ENCODE results near the gene CNTNAP5. TPM values are rescaled to one million over a fixed set of nuclear protein-coding genes. Genes with fewer than 3 reads are reported as not detected.

Gene CNTNAP5
- total RNA-seq, 2 donors from 2014 or later = not detected

DNA sequence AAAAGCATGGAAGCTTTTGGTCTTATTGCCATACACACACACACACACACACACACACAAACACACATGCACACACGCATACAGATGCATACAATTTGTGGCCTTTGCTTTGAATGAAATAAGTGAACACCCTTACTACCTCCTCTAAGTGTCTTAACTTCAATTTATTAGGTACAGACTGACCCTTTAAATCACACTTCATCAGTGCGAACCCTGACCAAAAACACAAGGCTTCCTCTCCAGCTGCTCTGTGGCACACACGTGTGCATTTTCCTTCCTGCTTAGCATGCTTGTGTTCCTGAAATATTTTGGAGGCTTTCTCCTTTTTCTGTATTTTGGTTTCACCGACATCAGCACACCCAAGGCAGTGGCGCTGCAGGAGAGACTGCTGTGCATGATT, 96.0 kb downstream of the CNTNAP5 start:
- no peak for ATAC-seq (ENCODE audit: insufficient number of reproducible peaks, low FRiP score, low read depth)
- Histone ChIP-seq H3K27ac (no peak overlapping the region), H3K27me3 (replicated peaks; ENCODE audit: insufficient read depth) (no peaks in the 10 kb centered on the region), H3K9me3 (no peaks in the 10 kb centered on the region), H3K4me1 (ENCODE audit: control insufficient read depth in 1 of 2, low read depth in 2 of 2) (no peaks in the 10 kb centered on the region), H3K36me3 (no peaks in the 10 kb centered on the region), H3K4me3 (no peak overlapping the region)
- DNase-seq (ENCODE audit: low spot score) = no peak
- TF ChIP-seq, protein P1, sequence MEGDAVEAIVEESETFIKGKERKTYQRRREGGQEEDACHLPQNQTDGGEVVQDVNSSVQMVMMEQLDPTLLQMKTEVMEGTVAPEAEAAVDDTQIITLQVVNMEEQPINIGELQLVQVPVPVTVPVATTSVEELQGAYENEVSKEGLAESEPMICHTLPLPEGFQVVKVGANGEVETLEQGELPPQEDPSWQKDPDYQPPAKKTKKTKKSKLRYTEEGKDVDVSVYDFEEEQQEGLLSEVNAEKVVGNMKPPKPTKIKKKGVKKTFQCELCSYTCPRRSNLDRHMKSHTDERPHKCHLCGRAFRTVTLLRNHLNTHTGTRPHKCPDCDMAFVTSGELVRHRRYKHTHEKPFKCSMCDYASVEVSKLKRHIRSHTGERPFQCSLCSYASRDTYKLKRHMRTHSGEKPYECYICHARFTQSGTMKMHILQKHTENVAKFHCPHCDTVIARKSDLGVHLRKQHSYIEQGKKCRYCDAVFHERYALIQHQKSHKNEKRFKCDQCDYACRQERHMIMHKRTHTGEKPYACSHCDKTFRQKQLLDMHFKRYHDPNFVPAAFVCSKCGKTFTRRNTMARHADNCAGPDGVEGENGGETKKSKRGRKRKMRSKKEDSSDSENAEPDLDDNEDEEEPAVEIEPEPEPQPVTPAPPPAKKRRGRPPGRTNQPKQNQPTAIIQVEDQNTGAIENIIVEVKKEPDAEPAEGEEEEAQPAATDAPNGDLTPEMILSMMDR (IDR thresholded peaks at IDR 0.05) = no peak

DNA sequence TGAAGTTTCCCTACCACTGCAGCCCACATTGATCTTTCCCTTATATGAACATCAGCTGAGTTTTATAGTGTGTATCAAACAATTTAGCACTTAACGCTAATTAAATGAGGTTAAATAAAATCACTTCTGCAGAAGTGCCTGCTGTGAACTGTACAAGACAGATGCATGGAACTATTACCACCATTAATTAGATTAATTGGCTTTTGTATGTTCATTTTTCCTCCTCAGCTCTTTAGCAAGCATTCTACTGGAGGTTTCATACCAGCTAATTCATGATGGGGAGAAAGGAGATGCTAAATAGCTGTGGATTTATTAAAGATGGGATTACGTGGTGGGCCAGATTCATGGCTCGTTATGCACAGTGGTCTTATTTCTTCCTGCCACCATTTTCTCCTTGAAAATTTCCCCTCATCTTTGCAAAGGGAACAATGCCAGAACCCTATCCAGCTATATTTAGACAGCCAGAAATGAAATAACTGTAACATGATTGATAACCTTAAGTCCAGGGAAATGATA, 96.7 kb downstream of the CNTNAP5 start:
- H3K27me3 ChIP-seq (replicated peaks; ENCODE audit: insufficient read depth) = no peaks in the 10 kb centered on the region
- TF ChIP-seq, protein P1 (IDR thresholded peaks at IDR 0.05) = no peak
- no peaks in the 10 kb centered on the region for H3K36me3 ChIP-seq
- no peak overlapping the region for H3K4me3 ChIP-seq
- H3K4me1 ChIP-seq (ENCODE audit: control insufficient read depth in 1 of 2, low read depth in 2 of 2) = no peaks in the 10 kb centered on the region
- no peaks in the 10 kb centered on the region for H3K9me3 ChIP-seq
- no peak overlapping the region for H3K27ac ChIP-seq
- DNase-seq (ENCODE audit: low spot score) = no peak
- no peak for ATAC-seq (ENCODE audit: insufficient number of reproducible peaks, low FRiP score, low read depth)

DNA sequence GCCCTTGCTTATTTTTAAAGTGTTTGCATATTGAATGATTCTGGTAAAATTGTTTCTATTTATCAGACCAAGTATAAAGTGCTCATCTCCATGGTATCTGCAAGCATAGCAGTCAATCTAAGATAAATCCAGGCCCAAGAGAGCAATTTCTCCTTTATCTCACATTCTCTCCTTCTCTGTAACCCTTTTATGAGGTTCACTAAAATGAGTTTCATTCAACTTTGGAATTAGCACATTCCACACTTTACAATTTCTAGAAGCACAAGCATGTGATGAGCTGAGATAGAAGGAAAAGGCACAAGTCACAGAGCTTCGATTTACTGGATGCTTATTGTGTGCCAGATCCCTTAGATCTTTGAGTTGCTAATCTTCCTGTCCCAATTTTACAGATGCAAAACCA, 97.3 kb downstream of the CNTNAP5 start:
- no peak overlapping the region for H3K4me3 ChIP-seq
- TF ChIP-seq, protein P1 (IDR thresholded peaks at IDR 0.05) = no peak
- no peak overlapping the region for H3K27ac ChIP-seq
- no peaks in the 10 kb centered on the region for H3K27me3 ChIP-seq (replicated peaks; ENCODE audit: insufficient read depth)
- no peaks in the 10 kb centered on the region for H3K9me3 ChIP-seq
- H3K4me1 ChIP-seq (ENCODE audit: control insufficient read depth in 1 of 2, low read depth in 2 of 2) = no peaks in the 10 kb centered on the region
- no peak for DNase-seq (ENCODE audit: low spot score)
- no peak for ATAC-seq (ENCODE audit: insufficient number of reproducible peaks, low FRiP score, low read depth)
- H3K36me3 ChIP-seq = no peaks in the 10 kb centered on the region

DNA sequence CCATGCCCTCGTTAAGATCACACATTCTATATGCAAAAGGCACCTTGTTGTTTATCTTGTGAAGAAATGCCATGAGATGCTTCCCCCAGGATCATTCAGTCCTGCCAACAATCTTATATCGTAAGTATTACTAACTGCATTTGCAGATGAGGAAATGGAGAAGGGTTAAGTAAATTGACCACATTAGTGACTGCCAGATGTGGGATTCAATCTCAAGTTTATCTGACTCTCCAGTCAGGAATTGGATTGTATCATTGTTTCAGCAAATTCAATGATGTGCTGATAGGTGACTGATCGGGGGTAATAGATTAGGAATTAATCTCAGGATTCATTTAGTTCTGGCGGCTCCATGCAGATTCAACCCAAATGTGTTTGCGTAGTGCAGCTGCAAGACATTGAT, 106.2 kb downstream of the CNTNAP5 start:
- no peak overlapping the region for H3K27ac ChIP-seq
- ATAC-seq (ENCODE audit: insufficient number of reproducible peaks, low FRiP score, low read depth) = no peak
- TF ChIP-seq, protein P1 (IDR thresholded peaks at IDR 0.05) = no peak
- no peaks in the 10 kb centered on the region for H3K36me3 ChIP-seq
- no peak overlapping the region for H3K4me3 ChIP-seq
- no peaks in the 10 kb centered on the region for H3K9me3 ChIP-seq
- H3K4me1 ChIP-seq (ENCODE audit: control insufficient read depth in 1 of 2, low read depth in 2 of 2) = no peaks in the 10 kb centered on the region
- no peak for DNase-seq (ENCODE audit: low spot score)
- H3K27me3 ChIP-seq (replicated peaks; ENCODE audit: insufficient read depth) = no peaks in the 10 kb centered on the region

DNA sequence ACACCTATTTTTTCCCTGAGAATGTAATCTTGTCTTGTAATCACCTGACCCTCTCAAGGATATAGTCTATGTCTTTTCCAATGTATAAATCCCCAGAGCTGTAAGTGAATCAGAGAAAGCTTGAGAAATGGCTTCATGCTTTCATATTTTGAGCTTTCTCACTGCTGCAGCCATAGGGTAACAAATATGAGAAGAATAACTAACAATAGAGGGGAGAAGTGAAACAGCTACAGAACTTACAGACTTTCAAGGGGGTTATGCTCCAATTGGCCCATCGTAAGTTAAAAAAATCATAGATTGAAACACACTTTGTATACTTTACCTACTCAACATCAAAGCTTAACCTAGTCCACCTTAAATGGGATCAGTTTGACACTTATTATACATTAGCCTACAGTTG, 111.0 kb downstream of the CNTNAP5 start:
- no peaks in the 10 kb centered on the region for H3K4me1 ChIP-seq (ENCODE audit: control insufficient read depth in 1 of 2, low read depth in 2 of 2)
- no peak for ATAC-seq (ENCODE audit: insufficient number of reproducible peaks, low FRiP score, low read depth)
- DNase-seq (ENCODE audit: low spot score) = no peak
- no peaks in the 10 kb centered on the region for H3K27me3 ChIP-seq (replicated peaks; ENCODE audit: insufficient read depth)
- H3K9me3 ChIP-seq = no peaks in the 10 kb centered on the region
- H3K36me3 ChIP-seq = no peaks in the 10 kb centered on the region
- TF ChIP-seq, protein P1 (IDR thresholded peaks at IDR 0.05) = no peak
- H3K4me3 ChIP-seq = no peak overlapping the region
- no peak overlapping the region for H3K27ac ChIP-seq
